Measurements from ENCODE around the gene TXK. TPM values are rescaled to one million over a fixed set of nuclear protein-coding genes. Genes with fewer than 3 reads are reported as not detected.

The TXK gene
- total RNA-seq, 1 donor from 2014 or later = 0.36 TPM

GRCh38 chr4:48124870-48125269 lies 9.2 kb downstream of the TXK start:
- Mint-ChIP-seq H3K27me3 (ENCODE audit: unreplicated experiment) (peaks cover 1% of the 10 kb centered on the region), H3K27ac (ENCODE audit: unreplicated experiment) (no peak overlapping the region), H3K9me3 (ENCODE audit: unreplicated experiment) (no peaks in the 10 kb centered on the region), H3K4me1 (ENCODE audit: unreplicated experiment) (no peaks in the 10 kb centered on the region), H3K36me3 (ENCODE audit: low read depth, unreplicated experiment) (no peaks in the 10 kb centered on the region), H3K4me3 (ENCODE audit: unreplicated experiment) (no peak overlapping the region)
- no peak for DNase-seq (ENCODE audit: low spot score)
- no peak for TF ChIP-seq CTCF (IDR thresholded peaks at IDR 0.05; ENCODE audit: unreplicated experiment)

- no peak overlapping the region for H3K4me3 Mint-ChIP-seq (ENCODE audit: unreplicated experiment)
- H3K27ac Mint-ChIP-seq (ENCODE audit: unreplicated experiment) = no peak overlapping the region
- H3K4me1 Mint-ChIP-seq (ENCODE audit: unreplicated experiment) = no peaks in the 10 kb centered on the region
- peaks cover 1% of the 10 kb centered on the region for H3K27me3 Mint-ChIP-seq (ENCODE audit: unreplicated experiment)
- no peak for DNase-seq (ENCODE audit: low spot score)
- no peaks in the 10 kb centered on the region for H3K9me3 Mint-ChIP-seq (ENCODE audit: unreplicated experiment)
- no peaks in the 10 kb centered on the region for H3K36me3 Mint-ChIP-seq (ENCODE audit: low read depth, unreplicated experiment)
- TF ChIP-seq CTCF (IDR thresholded peaks at IDR 0.05; ENCODE audit: unreplicated experiment) = no peak
Observed at GRCh38 chr4:48122756-48123155, 11.3 kb downstream of the TXK start.

GRCh38 chr4:48121180-48121579 lies 12.9 kb downstream of the TXK start:
- Mint-ChIP-seq H3K4me1 (ENCODE audit: unreplicated experiment) (no peaks in the 10 kb centered on the region), H3K9me3 (ENCODE audit: unreplicated experiment) (no peaks in the 10 kb centered on the region), H3K4me3 (ENCODE audit: unreplicated experiment) (no peak overlapping the region), H3K27ac (ENCODE audit: unreplicated experiment) (no peak overlapping the region), H3K36me3 (ENCODE audit: low read depth, unreplicated experiment) (no peaks in the 10 kb centered on the region), H3K27me3 (ENCODE audit: unreplicated experiment) (peaks cover 1% of the 10 kb centered on the region)
- no peak for TF ChIP-seq CTCF (IDR thresholded peaks at IDR 0.05; ENCODE audit: unreplicated experiment)
- DNase-seq (ENCODE audit: low spot score) = no peak

- Mint-ChIP-seq H3K9me3 (ENCODE audit: unreplicated experiment) (no peaks in the 10 kb centered on the region), H3K4me1 (ENCODE audit: unreplicated experiment) (no peaks in the 10 kb centered on the region), H3K27me3 (ENCODE audit: unreplicated experiment) (peaks cover 1% of the 10 kb centered on the region), H3K27ac (ENCODE audit: unreplicated experiment) (no peak overlapping the region), H3K4me3 (ENCODE audit: unreplicated experiment) (no peak overlapping the region), H3K36me3 (ENCODE audit: low read depth, unreplicated experiment) (no peaks in the 10 kb centered on the region)
- TF ChIP-seq CTCF (IDR thresholded peaks at IDR 0.05; ENCODE audit: unreplicated experiment) = no peak
- DNase-seq (ENCODE audit: low spot score) = no peak
Observed at GRCh38 chr4:48120132-48120531, 13.9 kb downstream of the TXK start.

- H3K4me1 Mint-ChIP-seq (ENCODE audit: unreplicated experiment) = no peaks in the 10 kb centered on the region
- no peak for DNase-seq (ENCODE audit: low spot score)
- no peaks in the 10 kb centered on the region for H3K9me3 Mint-ChIP-seq (ENCODE audit: unreplicated experiment)
- no peak overlapping the region for H3K27ac Mint-ChIP-seq (ENCODE audit: unreplicated experiment)
- peaks cover 1% of the 10 kb centered on the region for H3K27me3 Mint-ChIP-seq (ENCODE audit: unreplicated experiment)
- no peak overlapping the region for H3K4me3 Mint-ChIP-seq (ENCODE audit: unreplicated experiment)
- TF ChIP-seq CTCF (IDR thresholded peaks at IDR 0.05; ENCODE audit: unreplicated experiment) = no peak
- H3K36me3 Mint-ChIP-seq (ENCODE audit: low read depth, unreplicated experiment) = no peaks in the 10 kb centered on the region
Observed at GRCh38 chr4:48119646-48120045, 14.4 kb downstream of the TXK start.
